Measurements from ENCODE around the gene DENND4A.
"Not testable (repeated sequence)": the region's sequence is repeated elsewhere in the genome, so short reads cannot be mapped to it uniquely, and the experiment has no call there.

The DENND4A gene

GRCh38 chr15:65787260-65787659 is 4.8 kb downstream of the DENND4A start:
- DNase-seq = no peak

DNA sequence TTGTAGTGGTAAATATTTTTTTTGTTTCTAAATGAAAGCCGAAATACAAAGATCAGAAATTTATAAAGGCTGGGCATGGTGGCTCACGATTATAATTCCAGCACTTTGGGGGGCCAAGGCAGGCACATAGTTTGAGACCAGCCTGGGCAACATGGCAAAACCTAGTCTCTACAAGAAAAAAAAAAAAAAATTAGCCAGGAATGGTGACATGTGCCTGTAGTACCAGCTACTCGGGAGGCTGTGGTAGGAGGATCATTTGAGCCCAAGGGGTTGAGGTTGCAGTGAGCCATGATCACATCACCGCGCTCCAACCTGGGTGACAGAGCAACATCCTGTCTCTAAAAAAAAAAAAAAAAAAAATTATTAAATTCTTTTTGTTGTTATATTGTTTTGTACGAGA is 6.9 kb downstream of the DENND4A start:
- DNase-seq = no peak

DNA sequence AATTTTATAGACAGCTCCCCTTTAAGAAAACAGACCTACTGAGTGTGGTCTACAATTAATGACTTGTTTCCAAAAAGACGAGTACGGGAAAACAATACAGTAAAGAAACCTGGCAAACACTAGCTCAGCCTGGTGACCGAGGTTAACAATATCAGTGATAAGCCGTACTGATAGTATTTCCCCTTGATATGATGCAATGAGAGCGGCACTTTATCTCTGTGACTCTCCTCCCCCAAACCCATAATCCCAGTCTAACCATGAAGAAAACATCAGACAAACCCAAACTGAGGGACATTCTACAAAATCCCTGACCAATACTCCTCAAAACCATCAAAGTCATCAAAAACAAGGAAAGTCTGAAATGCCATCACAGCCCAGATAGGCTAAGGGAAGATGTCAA is 8.2 kb downstream of the DENND4A start:
- no peak for DNase-seq

DNA sequence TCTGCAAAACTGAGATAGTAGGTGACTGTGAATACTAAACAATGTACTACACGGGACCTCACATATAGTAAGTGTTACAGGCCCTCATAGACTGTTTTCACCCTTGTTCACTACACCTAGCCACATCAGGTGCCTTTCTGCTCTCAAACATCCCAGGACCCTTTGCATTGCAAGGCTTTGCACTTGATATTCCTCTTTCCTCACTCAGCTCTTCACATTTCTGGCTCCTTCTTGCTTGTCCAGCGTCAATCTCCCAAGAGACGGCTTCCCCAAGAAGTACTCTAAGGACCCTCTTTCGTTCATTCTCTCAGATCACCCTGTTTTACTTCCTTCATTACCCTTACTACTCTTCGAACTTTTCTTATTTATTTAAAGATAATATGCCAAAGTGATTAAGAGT is 10.0 kb downstream of the DENND4A start:
- DNase-seq = no peak

DNA sequence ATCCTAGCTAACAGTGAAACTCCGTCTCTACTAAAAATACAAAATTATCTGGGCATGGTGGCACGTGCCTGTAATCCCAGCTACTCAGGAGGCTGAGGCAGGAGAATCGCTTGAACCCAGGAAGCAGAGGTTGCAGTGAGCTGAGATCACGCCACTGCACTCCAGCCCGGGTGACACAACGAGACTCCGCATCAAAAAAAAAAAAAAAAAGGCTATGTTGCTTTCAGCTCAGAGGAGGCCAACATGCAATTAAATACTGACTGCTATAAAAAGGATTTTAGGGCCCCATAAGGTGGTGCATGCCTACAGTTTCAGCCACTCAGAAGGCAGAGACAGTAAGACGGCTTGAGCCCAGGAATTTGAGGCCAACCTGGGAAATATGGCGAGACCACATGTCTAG is 13.4 kb downstream of the DENND4A start:
- DNase-seq = not testable (repeated sequence)

- no peak for DNase-seq
Measured at GRCh38 chr15:65778269-65778668, 13.8 kb downstream of the DENND4A start.

GRCh38 chr15:65777843-65778242 is 14.2 kb downstream of the DENND4A start:
- no peak for DNase-seq

- no peak for DNase-seq
Measured at GRCh38 chr15:65777053-65777452, 15.0 kb downstream of the DENND4A start.

DNA sequence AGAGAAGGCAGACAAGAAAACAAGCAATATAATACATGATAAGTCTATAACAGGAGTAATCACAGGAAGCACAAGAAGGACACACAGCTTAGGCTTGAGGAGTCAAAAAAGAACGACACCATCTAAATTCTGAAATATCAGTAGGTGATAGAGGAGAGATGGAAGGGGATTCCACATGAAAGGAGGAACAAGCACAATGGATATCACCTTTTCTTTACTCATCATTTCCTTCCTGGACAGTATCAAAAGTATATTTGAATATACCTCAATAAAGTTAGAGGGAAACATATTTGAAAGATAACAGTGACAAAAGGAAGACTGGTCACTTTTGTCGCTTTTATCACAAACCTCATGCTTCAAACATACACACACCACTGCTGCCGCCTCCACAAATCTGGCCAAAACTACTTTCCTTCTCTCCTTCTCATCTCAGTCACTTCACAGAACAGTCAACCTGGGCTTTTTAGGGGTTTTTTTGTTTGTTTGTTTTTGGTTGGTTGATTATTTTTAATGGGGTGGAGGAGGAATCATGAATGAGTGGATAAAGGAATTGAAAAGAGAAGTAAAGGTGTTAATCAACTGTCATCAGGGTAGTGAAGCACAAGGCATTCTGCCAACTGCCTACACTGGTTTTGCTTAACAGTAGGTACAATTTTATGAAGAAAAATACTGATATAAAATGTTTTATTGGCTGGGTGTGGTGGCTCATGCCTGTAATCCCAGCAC is 18.5 kb downstream of the DENND4A start:
- no peak for DNase-seq

DNA sequence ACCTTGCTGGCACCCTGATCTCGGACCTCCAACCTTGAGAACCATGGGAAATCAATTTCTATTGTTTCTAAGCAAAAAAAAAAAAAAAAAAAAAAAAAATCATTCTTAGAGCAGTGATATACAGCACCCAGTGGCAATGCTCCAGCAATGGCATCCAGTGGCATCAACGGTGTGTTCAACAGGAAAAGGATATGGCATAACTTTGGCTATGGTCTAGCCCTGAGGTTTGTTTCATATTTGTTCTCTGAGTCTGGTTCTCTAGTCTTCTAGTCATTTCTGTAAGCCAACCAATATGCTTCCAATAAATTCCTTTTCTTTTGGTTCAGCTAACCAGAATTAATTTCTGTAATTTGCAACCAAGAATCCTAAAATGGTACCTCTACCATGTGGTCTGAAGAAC is 19.2 kb downstream of the DENND4A start:
- DNase-seq = no peak

GRCh38 chr15:65771870-65772269 is 20.2 kb downstream of the DENND4A start:
- no peak for DNase-seq

GRCh38 chr15:65769482-65769881 is 22.6 kb downstream of the DENND4A start:
- DNase-seq = no peak

DNA sequence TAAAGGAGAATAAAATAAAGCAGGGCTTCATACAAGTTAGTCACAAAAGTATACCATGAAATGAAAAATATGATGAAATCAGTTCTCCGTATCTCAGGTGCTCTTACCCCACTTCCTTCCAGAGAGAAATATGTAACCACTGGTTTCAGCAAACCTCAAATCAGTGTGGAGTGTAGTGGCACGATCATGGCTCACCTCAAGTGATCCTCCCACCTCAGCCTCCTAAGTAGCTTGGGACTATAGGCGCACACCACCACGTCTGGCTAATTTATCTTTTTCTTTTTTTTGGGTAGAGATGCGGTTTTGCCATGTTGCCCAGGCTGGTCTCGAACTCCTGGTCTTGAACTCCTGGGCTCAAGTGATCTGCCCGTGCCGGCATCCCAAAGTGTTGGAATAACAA is 24.2 kb downstream of the DENND4A start:
- DNase-seq = no peak

DNA sequence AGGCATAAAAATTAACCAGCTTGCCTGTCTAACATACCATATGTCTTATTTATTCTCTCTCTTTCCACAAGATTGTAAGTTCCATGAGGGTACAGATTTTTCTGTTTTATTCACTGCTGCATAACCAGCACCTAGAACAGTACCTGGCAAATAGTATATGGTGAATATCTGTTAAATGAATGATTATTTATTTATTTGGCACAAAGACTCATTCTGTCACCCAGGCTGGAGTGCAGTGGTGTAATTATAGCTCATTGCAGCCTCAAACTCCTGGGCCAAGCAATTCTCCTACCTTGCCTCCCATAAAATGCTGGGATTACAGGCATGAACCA is 24.9 kb downstream of the DENND4A start:
- no peak for DNase-seq

DNA sequence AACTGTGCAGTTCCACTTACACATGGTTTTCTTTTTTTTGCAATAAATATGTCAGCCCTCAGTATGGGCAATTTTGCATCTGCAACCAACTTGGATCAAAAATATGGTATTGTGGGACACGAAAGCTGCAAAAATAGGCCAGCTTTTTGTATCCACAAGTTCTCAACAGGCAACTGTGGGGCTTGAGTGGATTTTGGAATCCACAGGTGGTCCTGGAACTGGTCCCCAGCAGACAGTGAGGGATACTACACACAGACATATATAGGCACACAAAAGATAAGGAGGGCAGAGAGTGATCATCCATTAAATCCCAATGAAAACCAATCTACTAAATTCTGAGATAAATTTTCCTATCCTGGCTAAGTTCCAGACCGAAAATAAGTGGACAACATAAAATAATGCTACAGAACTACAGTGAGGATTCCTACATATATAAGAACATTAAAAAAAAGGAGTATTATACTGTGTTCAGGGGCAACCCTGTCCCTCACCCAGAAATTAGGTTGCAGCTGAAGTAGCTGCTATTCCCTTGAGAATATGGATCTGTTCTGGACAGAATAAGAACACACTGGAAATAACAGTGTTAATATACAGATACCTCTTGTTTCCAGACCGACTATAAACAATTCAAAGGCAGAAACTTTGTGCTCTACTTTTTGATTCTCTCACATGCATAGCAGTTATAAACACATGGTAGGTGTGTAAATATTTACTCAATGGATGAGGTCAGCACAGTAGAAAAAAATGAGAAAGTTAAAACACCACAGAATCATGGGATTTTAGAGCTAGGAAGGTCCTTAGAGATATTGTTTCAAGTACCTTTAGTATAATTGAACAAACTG is 25.4 kb downstream of the DENND4A start:
- no peak for DNase-seq

DNA sequence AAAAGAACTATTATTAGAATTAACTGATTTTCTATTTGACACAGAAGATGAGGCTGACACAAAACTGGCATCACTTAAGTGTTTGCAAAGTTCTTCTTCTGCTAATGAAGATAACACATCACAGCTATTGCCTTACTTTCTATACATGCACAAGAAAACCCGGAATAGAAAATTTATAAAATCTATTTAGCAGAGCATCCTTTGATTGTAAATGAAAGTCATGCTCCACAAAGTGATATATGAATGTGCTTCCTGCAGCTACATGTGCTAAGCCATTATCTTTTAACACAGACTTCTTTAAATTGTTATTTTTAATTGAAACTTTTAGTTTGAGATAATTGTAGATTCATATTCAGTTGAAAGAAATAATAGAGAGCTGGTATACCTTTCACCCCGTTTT is 27.0 kb downstream of the DENND4A start:
- no peak for DNase-seq

GRCh38 chr15:65762914-65763787 is 28.9 kb downstream of the DENND4A start:
- no peak for DNase-seq

DNA sequence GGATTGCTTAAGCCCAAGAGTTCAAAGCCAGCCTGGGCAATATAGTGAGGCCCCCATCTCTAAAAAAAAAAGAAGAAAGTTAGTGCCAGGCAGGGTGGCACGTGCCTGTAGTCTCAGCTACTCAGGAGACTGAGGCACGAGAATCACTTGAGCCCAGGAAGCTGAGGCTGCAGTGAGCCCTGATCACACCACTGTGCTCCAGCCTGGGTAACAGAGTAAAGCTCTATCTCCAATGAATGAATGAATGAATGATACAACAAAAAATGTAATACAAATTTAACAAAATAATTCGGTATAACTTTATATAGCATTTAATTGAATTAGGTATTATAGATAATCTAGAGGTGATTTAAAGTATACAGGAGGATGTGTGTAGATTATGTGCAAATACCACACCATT is 29.7 kb downstream of the DENND4A start:
- no peak for DNase-seq

- DNase-seq = no peak
Measured at GRCh38 chr15:65761210-65761926, 30.7 kb downstream of the DENND4A start.

- DNase-seq = no peak
Measured at GRCh38 chr15:65759441-65759840, 32.7 kb downstream of the DENND4A start.

DNA sequence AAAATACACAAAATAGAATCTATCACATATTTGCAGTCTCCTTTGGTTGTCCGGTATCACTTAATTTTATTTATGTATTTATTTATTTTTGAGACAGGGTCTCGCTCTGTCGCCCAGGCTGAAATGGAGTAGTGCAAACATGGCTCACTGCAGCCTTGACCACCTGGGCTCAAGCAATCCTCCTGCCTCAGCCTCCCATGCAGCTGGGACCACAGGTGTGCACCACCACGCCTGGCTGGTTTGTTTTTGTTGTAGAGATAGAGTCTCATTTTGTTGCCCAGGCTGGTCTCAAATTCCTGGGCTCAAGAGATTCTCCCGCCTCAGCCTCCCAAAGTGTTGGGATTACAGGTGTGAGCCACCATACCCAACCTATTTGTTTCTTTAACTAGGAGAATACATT is 33.9 kb downstream of the DENND4A start:
- DNase-seq = no peak

GRCh38 chr15:65757256-65757655 is 34.8 kb downstream of the DENND4A start:
- no peak for DNase-seq

DNA sequence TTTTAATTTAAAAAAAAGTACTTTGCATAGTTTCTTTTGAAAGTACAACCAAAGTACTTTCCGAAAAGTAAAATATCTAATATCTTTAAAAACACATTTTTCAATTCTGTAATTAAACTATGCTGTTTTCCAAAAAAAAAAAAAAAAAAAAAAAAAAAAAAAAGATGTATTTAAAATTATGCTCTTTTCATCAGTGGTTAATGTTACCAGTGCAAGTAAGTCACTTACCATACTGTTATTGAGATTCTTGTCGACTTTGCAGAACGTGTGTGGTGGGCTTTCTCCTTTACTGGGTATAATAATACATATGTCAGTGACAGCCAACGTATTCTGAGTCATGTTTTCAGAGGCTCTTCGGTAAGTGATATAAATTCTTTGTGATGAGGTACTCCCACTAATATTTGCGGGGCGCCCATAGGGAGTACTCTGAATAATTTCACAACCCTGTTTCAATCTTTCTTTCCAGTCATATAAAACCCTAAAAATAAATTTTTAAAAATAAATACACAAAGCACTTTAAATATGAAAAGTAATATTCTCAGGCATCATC is 39.9 kb downstream of the DENND4A start:
- DNase-seq = no peak

Data from stimulated activated CD4-positive, alpha-beta T cell treated with anti-CD3 and anti-CD28 coated beads, Interleukin-2, amount 100 ng/mL, for 48 hours (primary cell).